Stomach (tissue), 9 donors: ENCODE measurements around the gene IQGAP3. TPM values are rescaled to one million over a fixed set of nuclear protein-coding genes. Genes with fewer than 3 reads are reported as not detected.

Experiments
- DNase-seq, 2 donors: peaks; one replicate each; pipeline versions ENCODE4 v3.0.0 to v3.0.0-alpha.2; 2013 to 2019
- H3K27ac ChIP-seq, 5 donors: fragments of 200-600 bp in 4 of 5; sonication (generic) in 4 of 5; one replicate each; pipeline ENCODE4 v1.5.1; 2013 to 2019; ENCODE audit warnings: mild to moderate bottlenecking in 1 of 5, moderate library complexity in 1 of 5
- H3K27me3 ChIP-seq, 3 donors: fragments of 200-600 bp; sonication (generic); one replicate each; pipeline ENCODE4 v1.5.1; 2017 to 2019; ENCODE audit warnings: mixed run types in 1 of 3
- H3K36me3 ChIP-seq, 4 donors: fragments of 200-600 bp; sonication (generic); 1 replicate in 3 of 4; 2 replicates in 1 of 4; pipeline ENCODE4 v1.5.1; 2016 to 2019
- H3K4me1 ChIP-seq, 4 donors: fragments of 200-600 bp; sonication (generic); one replicate each; pipeline ENCODE4 v1.5.1; 2016 to 2019
- H3K4me3 ChIP-seq, 4 donors: fragments of 200-600 bp; sonication (generic) in 3 of 4; one replicate each; pipeline ENCODE4 v1.5.1; 2016 to 2019; ENCODE audit warnings: mild to moderate bottlenecking in 1 of 4
- H3K9me3 ChIP-seq, 4 donors: fragments of 200-600 bp; sonication (generic); one replicate each; pipeline ENCODE4 v1.5.1; 2016 to 2019
- EP300 ChIP-seq: sonication (generic); formaldehyde crosslinking; IDR thresholded peaks from one replicate; pipeline ENCODE4 v1.6.1; 2017; ENCODE audit warnings: antibody characterized with exemption
- POLR2A ChIP-seq, 4 donors: fragments of 450-650 bp; IDR thresholded peaks; one replicate each; pipeline ENCODE4 v1.6.1; 2016; ENCODE audit warnings: antibody characterized with exemption in 4 of 4, control low read depth in 2 of 4, mild to moderate bottlenecking in 1 of 4, moderate library complexity in 1 of 4
- POLR2AphosphoS5 ChIP-seq, 3 donors: sonication (generic); formaldehyde crosslinking; IDR thresholded peaks; one replicate each; pipeline ENCODE4 v1.6.1; 2016; ENCODE audit warnings: antibody characterized with exemption in 3 of 3
- WGBS, 5 donors: extraction: QIAGEN DNeasy Blood & Tissue Kit in 3 of 5; methylation state at CpG; one replicate each; pipeline versions ENCODE4 v1.1.5 to v1.1.7; 2013 to 2018; 5-methylcytosine and 5-hydroxymethylcytosine counted together
- intact Hi-C: fragments of 100-400 bp; cut with DNase I; formaldehyde crosslinking; loops from one replicate; pipeline ENCODE4 v1.15.1; 2023; ENCODE audit warnings: low total_unique reads
- polyA plus RNA-seq, 3 donors: library from polyadenylated mRNA; stranded (reverse); fragments of 200-250 nt; gene quantifications; one replicate each; pipeline ENCODE4 v1.2.3, GENCODE V29; 2013
- total RNA-seq, 5 donors: library from RNA; depleted of rRNA; stranded (reverse); fragments of >200 nt; gene quantifications; one replicate each; pipeline versions ENCODE4 v1.1.0 to v1.2.3, GENCODE V29; 2014 to 2016
- TF ChIP-seq, protein P1 (sequence below), 7 experiments: fragments of 450-650 bp in 4 of 7; fragments of 200-600 bp in 3 of 7; sonication (generic) in 3 of 7; IDR thresholded peaks; one replicate each; pipeline ENCODE4 v1.5.1; 2016 to 2019; ENCODE audit warnings: antibody characterized with exemption in 7 of 7, control low read depth in 2 of 7, mild to moderate bottlenecking in 1 of 7
- donor health status: healthy with polysubstance abuse.
- donor health status: Bipolar disorder and iron deficiency.
- donor health status: healthy.

The IQGAP3 gene
- total and polyA plus RNA-seq, 8 donors, result 1.2 to 22.2 (median 9.3) TPM

DNA sequence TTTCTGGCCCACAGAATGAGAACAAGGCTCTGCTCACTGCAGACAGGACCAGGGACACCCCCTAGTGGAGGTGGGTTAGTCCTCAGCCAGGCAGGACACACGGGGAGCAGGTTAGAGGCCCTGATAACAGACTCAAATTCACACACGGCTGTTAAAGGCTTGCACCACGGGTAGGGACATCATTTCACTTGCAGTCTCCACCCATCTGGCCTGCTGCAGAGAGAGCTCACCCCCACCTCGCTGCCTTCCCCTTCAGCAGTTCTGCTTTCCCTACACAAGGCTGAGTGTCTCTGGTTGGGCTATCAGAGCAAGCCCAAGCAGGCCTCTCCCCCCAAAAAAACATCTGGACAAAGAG is 92.4 kb downstream of the IQGAP3 start:
- intact Hi-C loops, result no loop called here
- DNase-seq, result no peak
- no peak overlapping the region for H3K4me3 ChIP-seq
- peaks cover 50 to 99% (median 74%) of the 10 kb centered on the region in 4 donors for H3K4me1 ChIP-seq
- H3K36me3 ChIP-seq, result peaks cover 73 to 88% (median 87%) of the 10 kb centered on the region in 4 donors
- H3K27me3 ChIP-seq, result no peaks in the 10 kb centered on the region
- TF ChIP-seq, protein P1, sequence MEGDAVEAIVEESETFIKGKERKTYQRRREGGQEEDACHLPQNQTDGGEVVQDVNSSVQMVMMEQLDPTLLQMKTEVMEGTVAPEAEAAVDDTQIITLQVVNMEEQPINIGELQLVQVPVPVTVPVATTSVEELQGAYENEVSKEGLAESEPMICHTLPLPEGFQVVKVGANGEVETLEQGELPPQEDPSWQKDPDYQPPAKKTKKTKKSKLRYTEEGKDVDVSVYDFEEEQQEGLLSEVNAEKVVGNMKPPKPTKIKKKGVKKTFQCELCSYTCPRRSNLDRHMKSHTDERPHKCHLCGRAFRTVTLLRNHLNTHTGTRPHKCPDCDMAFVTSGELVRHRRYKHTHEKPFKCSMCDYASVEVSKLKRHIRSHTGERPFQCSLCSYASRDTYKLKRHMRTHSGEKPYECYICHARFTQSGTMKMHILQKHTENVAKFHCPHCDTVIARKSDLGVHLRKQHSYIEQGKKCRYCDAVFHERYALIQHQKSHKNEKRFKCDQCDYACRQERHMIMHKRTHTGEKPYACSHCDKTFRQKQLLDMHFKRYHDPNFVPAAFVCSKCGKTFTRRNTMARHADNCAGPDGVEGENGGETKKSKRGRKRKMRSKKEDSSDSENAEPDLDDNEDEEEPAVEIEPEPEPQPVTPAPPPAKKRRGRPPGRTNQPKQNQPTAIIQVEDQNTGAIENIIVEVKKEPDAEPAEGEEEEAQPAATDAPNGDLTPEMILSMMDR (IDR thresholded peaks at IDR 0.05), result peak in 2 of 7 experiments; percentile 29 to 42
- TF ChIP-seq POLR2AphosphoS5 (IDR thresholded peaks at IDR 0.05) (no peak), POLR2A (IDR thresholded peaks at IDR 0.05) (no peak)
- WGBS, 5 donors, result 30 to 41% (median 34%) methylated on average over 4 of the region's 4 CpGs
- no peaks in the 10 kb centered on the region for H3K9me3 ChIP-seq
- H3K27ac ChIP-seq, result peak overlapping the region in 4 of 5 donors; percentile 33 to 97 (median 86)

DNA sequence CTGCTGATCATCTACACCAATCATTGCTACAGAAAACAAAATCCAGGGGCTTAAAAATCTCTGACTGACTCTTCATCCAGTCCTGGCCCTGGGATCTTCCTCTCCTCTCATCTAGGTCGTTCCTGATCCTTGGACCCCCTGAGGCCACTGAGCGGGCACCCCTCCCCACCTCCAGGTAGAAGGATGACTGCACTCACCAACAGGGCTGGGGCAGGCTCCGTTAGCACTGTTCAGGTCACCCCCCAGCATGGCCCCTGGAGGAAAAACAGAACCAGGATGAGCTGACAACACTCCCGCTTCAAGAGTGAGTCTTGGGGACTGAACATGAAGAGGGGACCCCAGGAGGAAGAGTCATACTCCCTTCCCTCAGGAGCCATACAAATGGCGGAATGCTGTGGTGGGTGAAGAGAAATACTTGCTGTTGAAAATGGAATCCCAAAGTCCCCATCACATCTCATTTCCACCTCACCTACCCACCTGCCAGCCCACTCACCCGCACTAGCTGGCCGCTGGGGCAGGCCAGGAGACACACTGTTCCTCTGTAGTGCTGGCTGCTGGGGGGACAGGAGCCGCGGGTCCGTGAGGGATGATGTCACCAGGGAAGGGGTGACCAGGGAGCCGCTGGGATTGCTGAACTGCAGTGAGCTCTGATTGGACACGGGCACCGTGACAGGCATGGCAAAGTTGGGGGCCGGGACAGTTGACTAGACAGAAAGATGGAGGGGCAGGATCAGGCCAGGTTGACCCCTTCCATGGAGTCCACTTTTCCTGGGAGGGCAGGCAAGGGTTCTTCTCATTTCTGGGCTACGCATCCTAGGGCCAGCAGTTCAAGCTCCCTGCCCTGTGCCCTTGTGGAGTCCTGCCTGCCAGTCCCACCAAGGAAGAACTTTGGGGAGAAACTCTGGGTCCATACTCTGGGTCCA is 93.0 kb downstream of the IQGAP3 start:
- 84 to 92% (median 89%) methylated on average over 15 of the region's 15 CpGs for WGBS, 5 donors
- TF ChIP-seq, protein P1 (IDR thresholded peaks at IDR 0.05), result no peak
- TF ChIP-seq POLR2A (IDR thresholded peaks at IDR 0.05), result no peak
- TF ChIP-seq POLR2AphosphoS5 (IDR thresholded peaks at IDR 0.05), result no peak
- no peak for TF ChIP-seq EP300
- no peak for DNase-seq
- no peak overlapping the region for H3K4me3 ChIP-seq
- H3K36me3 ChIP-seq, result peaks cover 80 to 95% (median 93%) of the 10 kb centered on the region in 4 donors
- H3K9me3 ChIP-seq, result no peaks in the 10 kb centered on the region
- H3K4me1 ChIP-seq, result peaks cover 47 to 99% (median 72%) of the 10 kb centered on the region in 4 donors
- no peaks in the 10 kb centered on the region for H3K27me3 ChIP-seq
- H3K27ac ChIP-seq, result peak overlapping the region in 4 of 5 donors; percentile 33 to 97 (median 86)
- intact Hi-C loops, result no loop called here

DNA sequence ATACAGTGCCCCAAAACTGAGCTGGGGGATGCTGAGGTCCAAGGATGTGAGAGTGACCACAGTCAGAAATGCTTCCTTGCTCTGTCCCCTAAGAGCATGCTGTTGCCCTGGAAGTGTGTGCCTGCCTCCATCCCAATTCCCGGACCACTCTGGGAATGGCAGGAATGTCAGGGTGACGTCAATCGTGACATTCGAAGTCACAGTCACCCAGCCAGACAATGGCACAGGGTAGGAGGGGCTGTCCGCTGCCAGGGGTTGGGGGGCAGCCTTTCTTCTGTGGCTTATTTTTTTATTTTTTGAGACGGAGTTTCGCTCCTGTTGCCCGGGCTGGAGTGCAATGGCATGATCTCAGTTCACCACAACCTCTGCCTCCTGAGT is 94.1 kb downstream of the IQGAP3 start:
- Histone ChIP-seq H3K27me3 (no peaks in the 10 kb centered on the region), H3K36me3 (peaks cover 91 to 100% (median 100%) of the 10 kb centered on the region in 4 donors), H3K4me3 (no peak overlapping the region), H3K9me3 (no peaks in the 10 kb centered on the region), H3K4me1 (peaks cover 46 to 99% (median 72%) of the 10 kb centered on the region in 4 donors), H3K27ac (peak overlapping the region in 4 of 5 donors; percentile 85 to 97 (median 88))
- TF ChIP-seq POLR2AphosphoS5 (IDR thresholded peaks at IDR 0.05) (no peak), EP300 (no peak), POLR2A (IDR thresholded peaks at IDR 0.05) (no peak)
- TF ChIP-seq, protein P1 (IDR thresholded peaks at IDR 0.05), result no peak
- DNase-seq, result no peak
- intact Hi-C loops, result no loop called here
- WGBS, 5 donors, result 77 to 97% (median 95%) methylated on average over 8 of the region's 8 CpGs

DNA sequence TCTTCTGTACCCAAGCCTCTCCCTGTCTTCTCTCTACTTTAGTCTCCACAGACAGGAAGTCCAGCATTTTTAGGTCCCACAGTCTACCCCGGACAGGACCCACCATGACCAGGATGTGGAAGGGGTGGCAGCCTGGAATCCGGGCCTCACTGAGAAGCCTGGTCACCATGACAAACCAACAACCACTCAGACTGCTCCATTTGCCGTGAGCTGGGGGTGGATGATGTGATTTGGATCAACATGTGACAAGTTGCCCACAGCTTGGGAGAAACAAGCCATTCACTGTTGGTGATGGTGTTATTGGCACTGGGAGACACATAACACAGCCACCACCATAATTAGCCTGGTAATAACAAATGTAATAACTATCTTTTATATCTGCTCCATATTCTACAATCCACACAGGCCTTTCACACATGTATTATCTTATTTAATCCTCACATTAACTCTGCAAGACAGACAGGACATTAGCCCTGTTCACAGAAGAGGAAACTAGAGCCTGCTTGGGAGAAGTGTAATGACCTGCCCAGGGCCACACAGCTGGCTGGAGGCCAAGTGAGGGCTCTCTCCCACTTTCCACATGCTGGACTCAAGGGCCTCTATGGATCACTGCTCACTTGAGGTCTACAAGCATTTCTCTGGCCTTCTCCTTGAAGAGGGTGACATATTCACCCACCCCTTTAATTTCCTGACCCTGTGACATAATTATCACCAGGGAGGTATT is 94.7 kb downstream of the IQGAP3 start:
- H3K9me3 ChIP-seq, result no peaks in the 10 kb centered on the region
- 52 to 88% (median 79%) methylated on average over 3 of the region's 3 CpGs for WGBS, 5 donors
- TF ChIP-seq POLR2AphosphoS5 (IDR thresholded peaks at IDR 0.05) (peak in 1 of 3 donors; percentile 2), EP300 (no peak)
- peaks cover 51 to 99% (median 75%) of the 10 kb centered on the region in 4 donors for H3K4me1 ChIP-seq
- H3K27ac ChIP-seq, result peak overlapping the region; percentile 28 to 97 (median 87)
- peaks cover 93 to 100% (median 100%) of the 10 kb centered on the region in 4 donors for H3K36me3 ChIP-seq
- no peak for DNase-seq
- intact Hi-C loops, result no loop called here
- no peak overlapping the region for H3K4me3 ChIP-seq
- H3K27me3 ChIP-seq, result no peaks in the 10 kb centered on the region
